Uterus (tissue), 2 donors: Measurements from ENCODE around the gene ZDHHC12.

Experiments used
- CTCF ChIP-seq, 4 experiments: fragments of 200-600 bp in 2 of 4; fragments of 450-650 bp in 2 of 4; sonication (generic) in 2 of 4; IDR thresholded peaks; one replicate each; pipeline ENCODE4 v1.5.1; 2016 to 2019; ENCODE audit warnings: antibody characterized with exemption in 4 of 4, mild to moderate bottlenecking in 2 of 4, moderate library complexity in 1 of 4
- POLR2A ChIP-seq, 2 donors: fragments of 450-650 bp; IDR thresholded peaks; one replicate each; pipeline ENCODE4 v1.6.1; 2016; ENCODE audit warnings: antibody characterized with exemption in 2 of 2, mild to moderate bottlenecking in 1 of 2, moderate library complexity in 1 of 2

- TF ChIP-seq CTCF (IDR thresholded peaks at IDR 0.05), result peak in 1 of 4 experiments; percentile 15
- TF ChIP-seq POLR2A (IDR thresholded peaks at IDR 0.05), result no peak
These were observed 851 bp upstream of the ZDHHC12 start for GRCh38 chr9:128724744-128725211.
